ACC112 (cell line): ENCODE measurements around the gene FCN3.
"Not testable (repeated sequence)": the region's sequence is repeated elsewhere in the genome, so short reads cannot be mapped to it uniquely, and the experiment has no call there.

ENCODE experiments used
- H2AFZ ChIP-seq: fragments of 200-600 bp; sonication (generic); one replicate; pipeline ENCODE4 v1.6.0; 2017; ENCODE audit warnings: antibody characterized with exemption, low read length; ENCODE audit not compliant: unreplicated experiment
- H3K27ac ChIP-seq: fragments of 200-600 bp; sonication (generic); 2 replicates; pipeline ENCODE4 v1.5.1; 2014; ENCODE audit warnings: low read depth, mild to moderate bottlenecking, antibody characterized with exemption, low read length, moderate library complexity
- H3K27me3 ChIP-seq: fragments of 200-600 bp; sonication (generic); 2 replicates; pipeline ENCODE4 v1.6.1; 2014; ENCODE audit warnings: mild to moderate bottlenecking, antibody characterized with exemption, low read length, moderate library complexity, mixed read lengths; ENCODE audit not compliant: insufficient read depth
- H3K36me3 ChIP-seq: fragments of 200-600 bp; sonication (generic); 2 replicates; pipeline ENCODE4 v1.6.1; 2016; ENCODE audit warnings: mild to moderate bottlenecking, antibody characterized with exemption, low read length, moderate library complexity, mixed read lengths; ENCODE audit not compliant: insufficient read depth
- H3K4me1 ChIP-seq: fragments of 200-600 bp; sonication (generic); one replicate; pipeline ENCODE4 v1.6.1; 2016; ENCODE audit warnings: low read length, mixed read lengths; ENCODE audit not compliant: insufficient read depth, unreplicated experiment, control insufficient read depth
- H3K4me3 ChIP-seq: fragments of 200-600 bp; sonication (generic); 2 replicates; pipeline ENCODE4 v1.5.1; 2014; ENCODE audit warnings: mild to moderate bottlenecking, low read depth, low read length
- H3K79me2 ChIP-seq: fragments of 200-600 bp; sonication (generic); one replicate; pipeline ENCODE4 v1.6.0; 2016; ENCODE audit warnings: low read length; ENCODE audit not compliant: control insufficient read depth, unreplicated experiment, insufficient read depth

FCN3 gene

DNA sequence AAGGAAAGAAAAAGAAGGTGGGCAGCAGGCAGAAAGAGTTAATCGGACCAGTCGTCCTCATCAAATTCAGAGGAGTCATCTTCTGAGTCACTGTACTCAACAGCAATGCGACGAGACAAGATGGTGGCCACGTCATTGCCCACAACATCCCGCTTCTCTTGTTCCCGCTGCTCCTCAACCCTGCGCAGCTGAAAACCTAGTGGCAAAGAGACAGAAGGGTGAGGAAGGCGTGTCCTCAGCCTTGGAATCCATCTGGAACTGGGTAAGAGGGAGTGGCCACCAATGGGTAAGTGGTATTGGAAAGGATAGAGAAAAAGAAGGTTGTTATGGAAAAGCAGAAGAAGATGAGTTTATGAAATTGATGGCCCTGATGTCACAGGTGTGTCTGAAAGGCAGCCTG lies 33.5 kb upstream of the FCN3 start:
- Histone ChIP-seq H3K27ac (no peak overlapping the region), H3K79me2 (no peaks in the 10 kb centered on the region), H2AFZ (no peak overlapping the region), H3K4me1 (peaks cover 17% of the 10 kb centered on the region), H3K27me3 (no peaks in the 10 kb centered on the region), H3K4me3 (no peak overlapping the region), H3K36me3 (peaks cover 11% of the 10 kb centered on the region; the same call in 1 of the 2 replicates)

DNA sequence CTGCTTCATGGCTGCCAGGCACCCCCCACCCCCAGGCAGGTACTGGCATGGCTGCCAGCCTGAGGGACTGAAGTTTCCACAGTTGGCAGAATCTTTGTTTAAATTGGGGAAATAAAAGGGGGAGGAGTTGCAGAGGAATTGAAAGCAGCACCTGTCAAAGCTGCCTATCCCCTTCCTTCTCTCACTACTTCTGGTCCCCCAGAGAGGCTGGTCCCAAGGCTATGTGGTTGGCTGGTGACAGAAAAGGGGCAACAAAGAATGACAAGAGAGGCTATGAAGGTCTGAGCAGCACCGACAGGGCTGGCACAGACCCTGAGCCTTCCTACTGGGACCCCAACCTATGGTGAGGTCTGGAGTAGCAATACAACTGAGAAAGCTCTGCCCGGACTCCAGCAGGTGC lies 32.2 kb upstream of the FCN3 start:
- H3K4me3 ChIP-seq, H3K27ac ChIP-seq, H3K79me2 ChIP-seq, H3K36me3 ChIP-seq, H2AFZ ChIP-seq, H3K27me3 ChIP-seq: not testable (repeated sequence)
- H3K4me1 ChIP-seq, result peaks cover 25% of the 10 kb centered on the region

DNA sequence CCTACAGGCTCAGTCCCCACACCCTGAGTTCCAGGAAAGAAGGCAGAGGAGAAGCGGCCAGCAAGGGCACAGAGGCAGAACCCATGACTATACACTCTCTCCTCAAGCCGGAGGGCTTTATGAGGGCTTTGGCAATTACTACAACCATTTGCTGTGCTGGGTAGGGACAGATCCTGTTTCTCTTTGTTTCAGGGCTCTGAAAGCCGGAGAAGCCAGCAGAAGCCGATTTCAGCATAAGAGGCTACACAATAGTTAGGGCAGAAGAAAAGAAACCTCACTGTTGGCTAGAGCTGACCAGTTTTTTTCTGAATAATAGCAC lies 31.7 kb upstream of the FCN3 start:
- Histone ChIP-seq H3K36me3 (peaks cover 7% of the 10 kb centered on the region; the same call in 1 of the 2 replicates), H3K27me3 (no peaks in the 10 kb centered on the region), H2AFZ (no peak overlapping the region), H3K4me1 (peaks cover 25% of the 10 kb centered on the region), H3K4me3 (no peak overlapping the region), H3K79me2 (no peaks in the 10 kb centered on the region), H3K27ac (no peak overlapping the region)

DNA sequence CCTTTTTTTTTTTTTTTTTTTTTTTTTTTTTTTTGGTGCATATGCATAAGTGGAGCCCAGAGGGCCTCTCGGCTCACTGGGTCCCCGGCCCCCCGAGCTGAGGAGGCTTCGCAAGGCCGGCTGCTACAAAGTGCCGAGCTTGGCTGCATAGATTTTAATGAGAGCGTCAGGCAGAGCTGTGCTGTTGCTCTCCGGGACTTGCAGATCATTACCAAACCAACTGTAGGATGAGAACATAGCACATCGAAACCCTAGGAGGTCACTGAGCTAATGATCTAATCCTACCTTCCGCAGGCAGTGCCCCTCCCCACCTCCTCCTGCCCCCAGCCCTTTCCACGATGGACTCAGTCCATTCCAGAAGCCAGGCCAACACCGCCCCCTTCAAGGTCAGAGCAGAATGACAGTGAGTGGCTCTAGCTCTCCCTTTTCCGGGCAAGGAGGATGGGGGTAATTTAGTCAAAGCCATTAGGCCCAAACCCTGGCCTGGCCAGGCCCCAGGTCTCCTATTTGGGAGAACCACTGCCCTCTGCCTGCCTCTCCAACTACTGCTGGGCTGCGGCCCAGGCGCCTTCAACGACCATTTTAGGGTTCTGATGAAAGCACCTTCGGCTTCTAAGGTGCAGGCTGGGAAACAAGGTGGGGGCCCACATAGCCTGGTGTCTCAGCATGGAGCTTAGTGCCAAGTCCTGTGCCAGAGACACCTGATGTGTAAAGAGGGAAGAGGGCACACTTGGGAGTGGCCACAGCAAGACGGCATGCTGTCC lies 31.2 kb upstream of the FCN3 start:
- H2AFZ ChIP-seq, H3K4me3 ChIP-seq, H3K27ac ChIP-seq, H3K36me3 ChIP-seq, H3K79me2 ChIP-seq, H3K27me3 ChIP-seq: not testable (repeated sequence)
- H3K4me1 ChIP-seq, result peaks cover 25% of the 10 kb centered on the region

DNA sequence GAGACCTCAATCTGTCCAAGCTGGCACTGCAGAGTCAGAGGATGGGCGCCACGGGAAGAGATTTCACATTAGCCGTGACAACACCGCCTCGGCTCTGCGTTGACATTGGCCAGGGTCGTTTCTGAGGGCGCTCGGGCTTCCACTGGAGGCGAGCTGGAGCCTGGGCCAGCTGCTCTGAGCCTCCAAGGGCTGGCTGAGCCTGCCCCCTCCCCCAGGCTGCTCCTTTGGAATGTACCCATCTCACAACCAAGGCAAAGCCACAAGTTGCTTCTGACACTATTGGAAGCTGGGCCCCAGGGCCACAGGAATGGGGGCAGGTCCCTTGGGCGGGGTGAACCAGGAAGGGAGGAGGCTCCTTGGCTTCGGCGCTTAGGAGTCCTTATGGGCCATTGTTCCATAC lies 30.4 kb upstream of the FCN3 start:
- no peak overlapping the region for H2AFZ ChIP-seq
- H3K27ac ChIP-seq, result no peak overlapping the region
- no peaks in the 10 kb centered on the region for H3K79me2 ChIP-seq
- H3K4me1 ChIP-seq, result peaks cover 25% of the 10 kb centered on the region
- no peaks in the 10 kb centered on the region for H3K27me3 ChIP-seq
- no peak overlapping the region for H3K4me3 ChIP-seq
- H3K36me3 ChIP-seq, result no peaks in the 10 kb centered on the region

DNA sequence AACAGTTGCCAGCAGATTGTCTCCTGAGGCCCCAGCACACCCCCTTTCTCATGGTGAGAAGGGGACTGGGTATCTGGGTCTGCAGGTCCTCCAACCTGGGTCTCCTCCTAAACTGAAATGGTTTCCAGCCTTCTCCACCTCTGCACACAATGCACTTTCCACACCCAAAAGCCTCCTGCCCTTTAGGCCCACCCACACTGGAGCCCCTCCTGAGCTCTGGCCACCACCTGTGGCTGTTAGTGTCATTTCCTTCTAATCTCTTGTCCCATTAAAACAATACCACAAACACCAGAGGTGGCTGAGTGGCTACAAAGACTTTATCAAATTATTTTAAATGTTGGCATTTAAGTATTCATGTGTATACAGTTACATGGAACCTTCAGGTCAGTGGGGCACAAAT lies 29.3 kb upstream of the FCN3 start:
- peaks cover 25% of the 10 kb centered on the region for H3K4me1 ChIP-seq

DNA sequence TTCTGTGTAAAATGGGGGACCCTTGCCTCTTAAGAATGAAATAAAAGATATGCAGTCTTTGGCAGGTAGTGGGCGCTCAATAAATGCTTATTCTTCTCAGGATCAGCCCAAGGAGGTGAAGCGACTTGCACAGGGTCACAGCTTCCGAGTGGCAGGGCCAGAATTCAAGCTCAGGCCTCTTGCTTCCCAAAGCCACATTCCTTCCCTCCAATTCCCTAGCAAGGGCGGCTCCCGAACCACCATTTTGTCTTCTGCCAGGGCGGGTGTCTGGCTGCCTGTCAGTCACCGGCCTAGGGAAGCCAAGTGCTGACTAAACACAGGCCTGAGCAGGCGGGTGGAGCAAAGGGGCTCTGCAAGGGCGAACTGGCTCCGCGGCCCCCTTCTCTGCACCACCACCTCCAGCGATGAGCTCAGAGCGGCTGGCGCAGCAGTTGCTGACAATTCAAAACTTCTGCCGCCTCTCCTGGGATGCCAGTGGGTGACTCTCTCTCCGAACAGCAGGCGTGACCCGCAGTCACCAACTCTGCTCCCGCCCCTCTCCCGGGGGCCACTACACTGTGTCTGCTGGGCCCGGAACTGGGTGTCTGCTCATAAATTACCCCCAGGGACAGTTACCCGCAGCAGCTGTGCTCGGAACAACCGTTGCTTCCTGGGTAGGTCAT lies 28.6 kb upstream of the FCN3 start:
- no peak overlapping the region for H2AFZ ChIP-seq
- peaks cover 25% of the 10 kb centered on the region for H3K4me1 ChIP-seq
- H3K79me2 ChIP-seq, result no peaks in the 10 kb centered on the region
- H3K27ac ChIP-seq, result peak overlapping the region; percentile 30
- H3K36me3 ChIP-seq, result no peaks in the 10 kb centered on the region
- H3K27me3 ChIP-seq, result no peaks in the 10 kb centered on the region
- H3K4me3 ChIP-seq, result no peak overlapping the region

More for the DNA sequence above, 29.3 kb upstream of the FCN3 start:
- Histone ChIP-seq H3K27ac (0 out of 2 replicates have a peak overlapping the region, but pooled peaks have one; percentile 26), H3K79me2 (no peaks in the 10 kb centered on the region), H3K4me3 (no peak overlapping the region), H2AFZ (no peak overlapping the region), H3K27me3 (no peaks in the 10 kb centered on the region), H3K36me3 (no peaks in the 10 kb centered on the region)

DNA sequence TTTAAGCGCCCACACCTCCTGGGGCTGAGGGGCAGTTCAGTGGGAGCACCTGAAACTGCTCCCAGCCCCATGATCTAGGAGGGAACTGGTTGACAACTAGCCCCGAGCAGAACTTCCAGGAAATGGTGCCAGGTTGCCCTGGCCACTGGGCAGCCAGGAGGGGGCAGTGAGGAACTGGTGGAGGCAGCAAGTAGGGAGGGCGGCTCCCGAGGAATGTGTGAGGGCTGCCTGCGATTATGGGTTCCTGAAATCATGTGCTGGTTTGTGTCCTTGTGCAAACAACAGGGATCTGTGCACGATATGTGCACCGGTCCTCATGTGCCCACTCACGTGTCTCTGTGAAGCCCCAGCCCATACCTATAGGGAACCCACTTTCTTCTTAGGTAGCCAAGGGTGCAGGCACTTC lies 27.7 kb upstream of the FCN3 start:
- Histone ChIP-seq H3K4me3 (no peak overlapping the region), H3K27ac (0 out of 2 replicates have a peak overlapping the region, but pooled peaks have one; percentile 30), H3K36me3 (no peaks in the 10 kb centered on the region), H3K27me3 (no peaks in the 10 kb centered on the region), H2AFZ (no peak overlapping the region), H3K4me1 (peaks cover 25% of the 10 kb centered on the region), H3K79me2 (no peaks in the 10 kb centered on the region)

DNA sequence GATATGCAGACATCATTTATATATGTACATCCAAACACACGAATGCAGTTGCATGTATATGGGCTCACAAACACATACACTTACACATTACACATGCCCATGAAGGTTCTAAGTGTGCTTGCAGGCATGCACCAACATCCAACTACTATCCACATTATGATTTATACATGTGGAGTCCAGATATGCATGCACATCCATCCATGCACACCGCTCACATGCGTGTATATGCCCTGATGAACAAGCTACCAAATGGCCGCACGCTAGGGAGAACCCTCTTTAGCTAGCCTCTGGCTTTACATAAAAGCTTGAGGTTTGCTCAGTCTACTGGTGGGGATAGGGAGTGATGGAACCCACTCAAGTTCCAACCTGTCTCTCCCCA lies 26.3 kb upstream of the FCN3 start:
- no peak overlapping the region for H3K4me3 ChIP-seq
- H3K4me1 ChIP-seq, result peaks cover 25% of the 10 kb centered on the region
- no peaks in the 10 kb centered on the region for H3K36me3 ChIP-seq
- no peaks in the 10 kb centered on the region for H3K27me3 ChIP-seq
- H3K79me2 ChIP-seq, result no peaks in the 10 kb centered on the region
- H3K27ac ChIP-seq, result no peak overlapping the region
- H2AFZ ChIP-seq, result no peak overlapping the region

DNA sequence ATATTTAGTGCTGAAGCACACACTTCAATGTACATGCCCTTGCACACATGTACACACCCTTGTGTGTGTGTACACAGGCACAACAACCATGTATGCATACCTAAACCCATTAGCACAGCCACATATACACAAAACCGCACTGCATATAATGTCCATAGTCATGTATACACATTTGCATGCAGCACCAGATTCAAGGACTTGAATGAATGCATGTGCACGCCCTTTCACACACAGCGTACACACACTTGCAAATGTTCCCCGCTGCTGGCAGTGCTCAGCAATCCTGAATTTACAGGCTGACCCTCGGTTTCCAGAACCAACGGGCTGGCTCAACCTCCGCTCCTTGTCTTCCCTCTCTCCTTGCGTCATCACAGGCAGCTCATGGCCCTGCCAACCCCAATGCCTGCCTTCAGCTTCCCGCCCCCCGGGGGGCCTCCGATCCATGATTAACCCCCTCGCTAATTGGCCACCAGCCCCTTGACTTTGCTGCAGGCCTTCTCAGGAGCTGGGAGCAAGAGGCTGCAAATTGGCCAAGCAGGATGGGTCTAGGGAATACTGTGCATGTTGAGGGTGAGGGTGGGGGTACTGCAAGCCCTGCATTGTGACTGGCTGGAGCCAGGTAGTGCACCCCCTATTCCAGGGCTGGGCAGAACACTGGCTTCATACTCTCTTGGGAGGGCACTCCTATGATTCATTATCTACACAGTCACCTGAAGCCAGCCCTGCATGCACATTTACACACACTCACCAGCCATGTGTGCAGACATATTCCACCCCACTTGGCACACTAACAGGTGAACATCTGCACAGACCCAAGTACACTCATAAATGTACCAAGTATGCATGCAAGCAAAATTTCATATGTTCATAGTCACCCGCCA lies 25.7 kb upstream of the FCN3 start:
- H3K79me2 ChIP-seq, result no peaks in the 10 kb centered on the region
- H2AFZ ChIP-seq, result no peak overlapping the region
- peaks cover 25% of the 10 kb centered on the region for H3K4me1 ChIP-seq
- no peak overlapping the region for H3K4me3 ChIP-seq
- no peaks in the 10 kb centered on the region for H3K27me3 ChIP-seq
- H3K27ac ChIP-seq, result no peak overlapping the region
- H3K36me3 ChIP-seq, result no peaks in the 10 kb centered on the region
